Measurements from ENCODE around the gene OCLN.
"Not testable (repeated sequence)": the region's sequence is repeated elsewhere in the genome, so short reads cannot be mapped to it uniquely, and the experiment has no call there.

The OCLN gene

GRCh38 chr5:69530561-69531405 lies 38.2 kb downstream of the OCLN start:
- no peak for DNase-seq

- DNase-seq: no peak
Observed at GRCh38 chr5:69531406-69531801, 38.8 kb downstream of the OCLN start.

- not testable (repeated sequence) for DNase-seq
Observed at GRCh38 chr5:69537911-69538310, 45.3 kb downstream of the OCLN start.

GRCh38 chr5:69538735-69539134 lies 46.1 kb downstream of the OCLN start:
- DNase-seq: not testable (repeated sequence)

- not testable (repeated sequence) for DNase-seq
Observed at GRCh38 chr5:69541347-69541746, 48.8 kb downstream of the OCLN start.

DNA sequence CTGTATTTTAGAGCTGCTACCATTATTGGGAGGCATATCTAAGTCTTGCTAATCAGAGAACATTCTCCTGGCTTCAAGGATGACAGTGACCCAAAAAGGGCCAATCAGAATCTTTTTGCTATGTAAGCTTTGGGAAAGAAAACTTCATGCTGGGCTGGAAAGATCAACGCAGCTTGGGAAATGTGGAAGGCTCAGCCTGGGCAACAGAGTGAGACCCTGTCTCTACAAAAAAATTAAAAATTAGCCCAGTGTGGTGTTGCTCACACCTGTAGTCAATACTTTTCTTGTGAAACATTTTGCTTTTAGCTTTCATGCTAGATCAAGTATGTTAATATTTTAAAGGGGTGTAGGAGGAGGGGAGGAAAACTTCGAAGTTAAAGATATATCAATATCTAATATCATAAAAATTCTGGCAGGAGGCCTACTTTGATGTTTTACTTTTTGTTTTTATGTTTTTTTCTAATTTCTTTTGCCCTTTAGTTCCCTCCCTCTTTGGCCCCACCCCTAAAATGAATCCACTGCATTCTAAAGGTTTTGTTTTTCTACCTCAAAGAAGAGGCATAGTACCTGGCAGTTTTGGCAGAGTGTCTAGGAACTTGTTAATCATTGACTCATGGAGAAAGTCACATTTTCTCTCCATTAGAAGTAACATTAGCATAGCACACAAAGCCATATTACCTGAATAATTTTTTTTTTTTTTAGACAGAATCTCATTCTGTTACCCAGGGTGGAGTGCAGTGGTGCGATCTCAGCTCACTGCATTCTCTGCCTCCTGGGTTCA lies 50.4 kb downstream of the OCLN start:
- not testable (repeated sequence) for DNase-seq

DNA sequence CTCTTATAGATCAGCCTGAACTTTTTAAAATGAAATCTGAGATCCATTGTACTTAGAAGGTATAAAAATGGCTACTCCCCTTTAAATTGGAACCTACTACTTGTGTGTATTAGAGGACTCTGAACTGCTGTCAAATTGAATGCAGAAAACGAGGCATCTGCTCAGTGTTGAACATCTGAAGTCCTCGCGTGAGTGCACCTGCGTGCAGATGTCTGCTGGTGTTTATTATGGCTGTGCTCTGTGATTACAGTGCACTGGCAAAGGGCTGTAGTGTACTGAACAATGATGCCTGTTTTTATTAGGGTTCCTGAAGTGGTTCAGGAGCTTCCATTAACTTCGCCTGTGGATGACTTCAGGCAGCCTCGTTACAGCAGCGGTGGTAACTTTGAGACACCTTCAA lies 52.0 kb downstream of the OCLN start:
- DNase-seq: not testable (repeated sequence)

GRCh38 chr5:69559908-69560330 lies 67.3 kb downstream of the OCLN start, which contains the start of gene GTF2H2C:
TSS of gene GTF2H2C (plus strand) at chr5:69560191. CDS start at chr5:69565133, 4,942 bp downstream.
- DNase-seq: peak; percentile 79

GRCh38 chr5:69560587-69561431 lies 68.2 kb downstream of the OCLN start:
- not testable (repeated sequence) for DNase-seq

DNA sequence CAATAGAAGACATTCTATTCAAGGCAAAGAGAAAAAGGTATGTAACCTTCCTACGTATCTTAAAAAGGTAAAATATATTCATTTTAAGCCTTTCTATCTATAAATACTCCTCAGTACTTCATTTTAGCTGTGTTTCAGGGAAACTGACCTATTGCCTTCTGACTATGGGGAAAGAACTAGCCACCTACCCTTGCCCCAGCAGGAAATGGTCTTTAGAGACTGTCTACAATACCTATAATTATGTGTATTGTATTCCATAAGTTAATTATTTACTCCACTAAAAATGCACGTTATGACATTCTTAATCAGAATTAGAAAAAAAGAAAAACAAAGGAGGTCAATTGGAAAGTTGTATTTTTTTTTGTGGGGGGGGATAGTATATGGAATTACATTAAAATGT lies 73.6 kb downstream of the OCLN start:
- DNase-seq: not testable (repeated sequence)

DNA sequence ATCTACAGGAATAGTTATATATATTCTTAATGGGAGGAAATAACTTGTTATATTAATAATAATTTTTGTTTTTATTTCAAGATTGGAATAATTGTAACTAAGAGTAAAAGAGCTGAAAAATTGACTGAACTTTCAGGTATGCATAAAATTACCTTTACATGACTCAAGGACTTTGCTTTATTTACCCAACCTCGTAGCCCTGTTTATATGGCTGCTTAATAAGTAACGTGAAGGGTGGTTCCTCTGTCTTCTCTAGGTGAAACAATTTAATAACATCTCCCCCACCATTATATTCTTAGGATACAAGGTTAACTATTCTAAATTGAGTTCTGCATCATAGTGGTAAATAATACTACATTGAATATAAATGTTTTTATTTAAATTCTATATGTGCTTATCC lies 75.5 kb downstream of the OCLN start:
- not testable (repeated sequence) for DNase-seq

- not testable (repeated sequence) for DNase-seq
Observed at GRCh38 chr5:69583356-69583755, 90.8 kb downstream of the OCLN start.

DNA sequence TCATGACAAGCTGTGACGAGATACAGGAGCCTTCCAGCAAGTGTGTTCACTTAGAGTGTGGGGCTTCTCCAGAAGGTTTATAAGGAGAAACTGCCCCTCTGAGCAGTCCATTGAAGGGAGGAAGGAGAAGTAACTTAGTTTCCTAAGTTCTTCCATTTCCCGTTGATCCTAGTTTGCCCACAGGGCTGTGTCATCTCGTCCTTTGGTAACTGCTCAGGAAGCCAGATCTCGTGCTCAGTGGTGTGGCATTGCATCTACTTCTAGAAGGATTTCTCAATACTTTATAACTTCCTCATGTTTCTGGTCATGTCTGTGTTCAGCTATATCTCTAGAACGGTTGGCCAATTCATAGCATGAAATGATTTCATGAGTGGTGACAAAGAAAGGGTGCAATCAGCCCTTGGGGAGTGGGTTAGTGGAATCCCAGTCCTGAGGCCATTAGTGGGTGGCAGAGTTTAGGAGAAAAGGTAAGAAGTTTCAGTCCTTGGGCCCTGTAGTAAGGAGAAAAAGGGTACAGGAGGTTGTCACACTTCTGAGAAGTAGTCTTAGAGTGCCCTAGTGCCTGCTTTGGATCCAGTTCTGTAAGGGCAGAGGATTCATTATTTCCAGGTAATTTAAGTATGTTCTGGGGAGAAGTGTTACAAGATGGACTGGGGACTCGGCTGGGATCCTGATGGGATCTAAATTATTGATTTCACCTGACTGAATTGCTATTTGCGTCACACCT lies 103.7 kb downstream of the OCLN start:
- not testable (repeated sequence) for DNase-seq

DNA sequence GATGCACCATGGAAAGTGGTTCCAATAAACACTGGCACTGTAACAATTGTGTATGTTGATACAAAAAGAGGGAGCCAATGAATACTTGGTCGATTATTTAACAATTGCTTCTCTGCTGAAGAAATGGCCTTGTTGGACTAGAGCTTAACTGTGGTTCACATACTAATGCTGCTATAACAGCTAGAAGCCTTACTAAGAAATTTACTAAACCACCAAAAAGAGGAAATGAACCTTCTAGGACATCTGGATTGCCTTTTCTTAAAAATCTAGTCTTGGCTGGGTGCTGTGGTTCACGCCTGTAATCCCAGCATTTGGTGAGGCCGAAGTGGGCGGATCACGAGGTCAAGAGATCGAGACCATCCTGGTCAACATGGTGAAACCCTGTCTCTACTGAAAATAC lies 109.4 kb downstream of the OCLN start:
- not testable (repeated sequence) for DNase-seq

GRCh38 chr5:69606839-69607238 lies 114.2 kb downstream of the OCLN start:
- DNase-seq: not testable (repeated sequence)

Data from activated naive CD4-positive, alpha-beta T cell treated with Interleukin-2 at 50 U/mL for 16 hours (primary cell).